GM21737 (cell line): ENCODE results near the gene OXNAD1.
A peak's percentile ranks its signal among the peaks of the same experiment; 100 is the strongest.

Experiments
- ATAC-seq: cut with Tn5 transposase; IDR thresholded peaks from one replicate; pipeline ENCODE4 v1.9.1; 2021; ENCODE audit warnings: mild to moderate bottlenecking, moderate library complexity; ENCODE audit not compliant: unreplicated experiment

The OXNAD1 gene

GRCh38 chr3:16264708-16265454 is at the start of gene OXNAD1, which contains the start of gene DPH3:
Gene OXNAD1 (plus strand): TSS chr3:16265212. CDS start chr3:16270953, 5,741 bp downstream.
Gene DPH3 (minus strand): TSS chr3:16264943. CDS start chr3:16264876, 67 bp downstream.
- ATAC-seq, result peak; percentile 99

- no peak for ATAC-seq
Observed at GRCh38 chr3:16216373-16216935, 48.6 kb upstream of the OXNAD1 start.

- no peak for ATAC-seq
Observed at GRCh38 chr3:16219777-16220176, 45.2 kb upstream of the OXNAD1 start.

- no peak for ATAC-seq
Observed at GRCh38 chr3:16221990-16222389, 43.0 kb upstream of the OXNAD1 start.

GRCh38 chr3:16222547-16222946 is 42.5 kb upstream of the OXNAD1 start:
- no peak for ATAC-seq

GRCh38 chr3:16224325-16224724 is 40.7 kb upstream of the OXNAD1 start:
- no peak for ATAC-seq

GRCh38 chr3:16227566-16227965 is 37.4 kb upstream of the OXNAD1 start:
- no peak for ATAC-seq

- no peak for ATAC-seq
Observed at GRCh38 chr3:16229681-16230080, 35.3 kb upstream of the OXNAD1 start.

- no peak for ATAC-seq
Observed at GRCh38 chr3:16231983-16232382, 33.0 kb upstream of the OXNAD1 start.

GRCh38 chr3:16233806-16234205 is 31.2 kb upstream of the OXNAD1 start:
- no peak for ATAC-seq

- no peak for ATAC-seq
Observed at GRCh38 chr3:16234281-16234680, 30.7 kb upstream of the OXNAD1 start.

GRCh38 chr3:16236030-16236639 is 28.9 kb upstream of the OXNAD1 start:
- ATAC-seq, result no peak

GRCh38 chr3:16236856-16237393 is 28.1 kb upstream of the OXNAD1 start:
- ATAC-seq, result no peak

GRCh38 chr3:16239086-16239770 is 25.8 kb upstream of the OXNAD1 start:
- no peak for ATAC-seq

GRCh38 chr3:16239780-16240179 is 25.2 kb upstream of the OXNAD1 start:
- ATAC-seq, result no peak

GRCh38 chr3:16240229-16241023 is 24.6 kb upstream of the OXNAD1 start:
- no peak for ATAC-seq

GRCh38 chr3:16241225-16241624 is 23.8 kb upstream of the OXNAD1 start:
- ATAC-seq, result no peak

- no peak for ATAC-seq
Observed at GRCh38 chr3:16242177-16242576, 22.8 kb upstream of the OXNAD1 start.

GRCh38 chr3:16243706-16244490 is 21.1 kb upstream of the OXNAD1 start:
- no peak for ATAC-seq

- ATAC-seq, result no peak
Observed at GRCh38 chr3:16245609-16246008, 19.4 kb upstream of the OXNAD1 start.
